HG03280 (cell line): ENCODE data around the gene KCNMA1.

ENCODE experiments used
- ATAC-seq: cut with Tn5 transposase; IDR thresholded peaks from one replicate; pipeline ENCODE4 v1.9.1; 2021; ENCODE audit warnings: mild to moderate bottlenecking, moderate library complexity; ENCODE audit not compliant: unreplicated experiment

Gene KCNMA1

GRCh38 chr10:77177161-77177560 is 460.4 kb downstream of the KCNMA1 start:
- ATAC-seq = no peak

DNA sequence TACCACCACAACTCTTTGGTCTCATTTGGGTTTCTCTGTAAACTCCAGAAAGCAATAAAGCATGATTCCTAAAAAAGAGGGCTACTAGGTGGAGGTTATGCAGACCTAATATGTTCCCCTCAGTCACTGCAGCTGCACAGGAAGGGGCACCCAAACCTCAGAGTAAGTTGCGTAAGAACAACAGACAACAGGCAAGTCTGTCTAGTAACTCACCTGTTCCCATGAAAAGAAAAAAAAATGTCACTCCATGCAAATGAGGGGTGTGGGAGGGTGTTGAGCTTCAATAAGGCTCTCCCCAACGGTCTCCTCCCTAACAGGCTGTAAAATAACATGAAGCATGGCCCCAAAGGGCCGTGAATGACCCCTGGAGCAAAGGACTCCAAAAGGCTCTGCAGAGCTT is 461.4 kb downstream of the KCNMA1 start:
- no peak for ATAC-seq

DNA sequence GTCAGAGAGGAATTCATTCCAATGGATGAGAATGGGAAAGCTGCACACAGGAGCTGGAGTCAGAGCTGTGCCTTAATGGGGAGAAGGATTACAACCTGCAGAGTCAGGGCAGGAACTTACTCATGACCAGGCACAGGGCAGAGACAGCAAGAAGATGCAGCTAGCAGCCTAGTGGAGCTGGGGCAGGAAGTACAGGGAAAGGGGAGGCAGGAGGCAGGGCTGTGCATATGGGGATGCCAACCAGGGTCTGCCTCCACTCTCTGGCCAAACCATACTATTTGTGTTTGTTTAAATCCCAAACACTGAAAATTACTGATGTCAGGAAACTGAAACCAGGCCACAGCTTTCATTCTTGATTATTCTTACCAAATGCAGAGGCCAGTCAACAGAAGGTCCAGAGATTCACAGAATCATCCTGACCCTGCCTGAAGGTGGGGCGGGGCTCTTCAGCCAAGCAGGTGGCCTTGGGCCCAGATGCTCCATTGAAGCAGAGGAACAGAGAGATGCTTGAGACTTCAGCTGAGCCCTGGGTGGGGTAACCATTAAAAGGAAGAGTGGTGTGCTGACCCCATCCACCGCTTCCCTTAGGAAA is 461.9 kb downstream of the KCNMA1 start:
- no peak for ATAC-seq

- ATAC-seq = peak; percentile 60
These were observed 463.8 kb downstream of the KCNMA1 start for GRCh38 chr10:77173615-77174461.

GRCh38 chr10:77172086-77172485 is 465.5 kb downstream of the KCNMA1 start:
- no peak for ATAC-seq

DNA sequence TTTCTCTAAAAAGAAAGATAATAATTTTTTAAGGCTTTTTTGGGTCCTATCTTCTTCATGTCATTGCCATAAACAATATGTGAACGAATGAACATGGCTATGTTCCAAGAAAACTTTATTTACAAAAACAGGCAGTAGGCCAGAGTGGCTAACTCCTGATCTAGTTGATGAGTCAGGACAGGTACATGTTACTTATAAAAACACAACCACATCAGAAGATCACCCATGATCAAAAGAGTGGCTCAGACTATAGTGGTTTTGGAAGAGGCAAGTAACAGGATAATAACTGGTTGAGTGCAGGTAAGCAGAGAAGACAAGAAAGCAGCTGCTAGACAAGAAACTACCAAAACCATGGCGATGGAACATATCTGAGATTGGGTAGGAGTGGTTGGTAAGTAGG is 468.7 kb downstream of the KCNMA1 start:
- no peak for ATAC-seq

- no peak for ATAC-seq
These were observed 469.4 kb downstream of the KCNMA1 start for GRCh38 chr10:77168161-77168560.

- peak; percentile 63 for ATAC-seq
These were observed 472.0 kb downstream of the KCNMA1 start for GRCh38 chr10:77165445-77166208.

DNA sequence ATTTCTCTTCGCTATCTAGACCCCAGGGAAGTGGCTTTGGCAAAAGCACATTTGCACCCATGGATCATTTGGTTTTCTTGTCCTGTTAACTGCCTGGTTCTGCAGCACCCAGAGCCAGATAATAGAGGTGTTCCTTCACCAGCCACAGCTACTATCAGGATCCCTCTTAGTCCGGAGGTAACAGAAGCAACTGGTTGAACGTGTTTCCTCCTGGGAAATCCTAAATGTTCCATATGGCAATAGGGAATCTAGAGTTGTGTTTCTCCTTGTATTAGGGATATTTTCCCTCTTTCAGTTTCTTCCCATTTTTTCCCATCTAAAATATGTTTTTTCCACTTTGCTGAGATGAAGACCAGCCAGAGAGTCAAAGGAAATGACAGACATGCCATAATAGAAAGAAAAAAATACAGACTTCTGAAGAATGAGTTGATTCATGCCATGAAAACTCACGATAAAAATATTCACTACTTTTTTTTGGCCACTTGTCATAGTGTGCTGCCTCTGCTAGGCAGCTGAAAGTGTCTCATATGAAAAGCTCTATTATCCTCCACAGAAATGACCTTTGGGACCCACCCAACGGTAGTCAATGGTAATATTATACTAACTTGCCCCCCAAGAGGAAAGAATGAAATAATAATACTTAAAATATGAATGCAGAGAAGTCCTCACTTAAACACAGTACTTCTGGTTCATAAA is 472.8 kb downstream of the KCNMA1 start:
- no peak for ATAC-seq

GRCh38 chr10:77163670-77164348 is 473.8 kb downstream of the KCNMA1 start:
- ATAC-seq = no peak

- no peak for ATAC-seq
These were observed 474.9 kb downstream of the KCNMA1 start for GRCh38 chr10:77162697-77163096.

- no peak for ATAC-seq
These were observed 476.9 kb downstream of the KCNMA1 start for GRCh38 chr10:77160679-77161078.

DNA sequence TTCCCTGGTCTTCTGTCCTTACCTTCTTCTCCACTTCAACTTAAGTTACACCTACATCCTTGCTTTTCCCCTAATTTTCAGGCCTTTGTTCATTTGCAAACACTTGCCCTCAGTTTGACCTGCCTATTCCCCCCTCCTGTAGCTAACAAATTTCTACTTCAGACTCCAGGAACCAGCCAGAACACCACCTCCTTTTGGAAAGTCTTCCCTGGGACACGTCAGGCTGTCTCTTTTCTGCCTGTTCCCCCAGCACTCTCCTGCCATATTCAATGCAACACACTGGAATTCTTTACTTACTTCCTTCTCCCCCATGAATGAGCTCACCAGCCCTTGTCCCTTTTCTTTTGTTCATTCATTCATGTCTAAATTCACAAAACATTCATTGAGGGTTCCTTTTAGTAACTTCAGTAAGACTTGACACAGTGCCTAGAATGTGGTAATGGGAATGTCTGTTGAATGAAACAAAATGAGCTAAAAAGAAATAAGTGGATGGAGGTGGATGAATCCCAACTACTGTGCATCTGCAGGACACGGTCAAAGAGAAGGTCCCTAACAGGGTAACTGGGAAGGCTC is 478.0 kb downstream of the KCNMA1 start:
- ATAC-seq = no peak

DNA sequence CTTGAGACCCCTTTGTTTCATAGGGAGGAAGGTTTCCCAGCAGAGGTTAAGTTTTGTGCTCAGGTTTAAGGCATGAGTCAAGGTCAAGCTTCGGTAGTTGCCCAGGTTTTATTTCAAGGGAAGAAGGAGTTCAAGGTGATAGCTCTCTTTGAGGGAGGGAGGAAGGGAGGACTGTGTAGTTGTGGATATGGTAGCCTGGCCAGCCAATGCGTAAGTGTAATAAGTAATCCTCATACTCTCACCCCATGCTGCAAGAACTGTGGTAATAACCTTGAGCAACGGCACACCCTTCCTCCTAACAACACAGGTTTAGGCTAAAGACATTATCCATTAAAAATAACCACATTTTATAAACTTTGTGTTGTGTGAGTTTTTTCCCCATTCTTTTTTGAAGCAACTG is 478.9 kb downstream of the KCNMA1 start:
- ATAC-seq = no peak

GRCh38 chr10:77157248-77158019 is 480.2 kb downstream of the KCNMA1 start:
- no peak for ATAC-seq

DNA sequence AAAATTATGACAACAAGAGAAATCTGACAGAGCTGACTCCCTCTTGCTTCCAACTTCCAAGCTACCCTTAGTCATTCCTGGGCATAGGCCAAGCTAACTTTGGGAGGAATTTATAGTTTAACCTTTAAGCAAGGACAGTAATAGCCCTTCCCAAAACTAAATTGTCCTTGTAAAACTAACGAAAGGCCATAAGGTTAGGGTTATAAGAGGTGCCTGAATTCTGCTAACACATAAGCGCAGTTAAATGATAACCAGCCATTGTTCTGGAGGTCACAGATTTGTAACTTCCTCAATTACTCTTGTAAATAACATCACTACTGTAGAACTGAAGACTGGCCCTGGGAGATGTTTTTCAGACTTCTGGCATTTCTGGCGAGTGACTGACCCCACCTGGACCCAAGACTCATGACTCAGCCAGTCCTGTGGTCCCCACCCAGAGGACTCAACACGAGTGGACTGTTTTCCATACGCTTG is 481.2 kb downstream of the KCNMA1 start:
- ATAC-seq = no peak

GRCh38 chr10:77152256-77152655 is 485.4 kb downstream of the KCNMA1 start:
- ATAC-seq = no peak

GRCh38 chr10:77151408-77151807 is 486.2 kb downstream of the KCNMA1 start:
- ATAC-seq = no peak

DNA sequence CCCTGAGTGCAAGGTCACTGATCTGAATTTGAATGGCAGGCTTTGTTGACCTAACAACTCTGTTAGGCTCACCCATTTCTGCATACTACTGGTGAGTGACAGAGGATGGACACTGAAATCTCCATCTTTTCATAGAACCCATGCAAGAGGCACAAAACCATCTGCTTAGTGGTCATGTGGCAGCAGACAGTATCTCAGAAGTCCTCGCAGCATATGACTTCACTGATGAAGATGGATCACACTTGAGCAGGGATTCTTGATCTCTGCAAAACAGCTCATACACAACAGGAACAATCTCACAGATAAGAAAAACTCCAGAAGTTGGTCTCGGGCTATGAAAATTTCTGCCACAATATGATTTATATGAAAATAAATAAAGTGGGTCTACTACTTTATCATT is 487.9 kb downstream of the KCNMA1 start:
- ATAC-seq = no peak
